Measurements from ENCODE around the gene WWC2.

The WWC2 gene

DNA sequence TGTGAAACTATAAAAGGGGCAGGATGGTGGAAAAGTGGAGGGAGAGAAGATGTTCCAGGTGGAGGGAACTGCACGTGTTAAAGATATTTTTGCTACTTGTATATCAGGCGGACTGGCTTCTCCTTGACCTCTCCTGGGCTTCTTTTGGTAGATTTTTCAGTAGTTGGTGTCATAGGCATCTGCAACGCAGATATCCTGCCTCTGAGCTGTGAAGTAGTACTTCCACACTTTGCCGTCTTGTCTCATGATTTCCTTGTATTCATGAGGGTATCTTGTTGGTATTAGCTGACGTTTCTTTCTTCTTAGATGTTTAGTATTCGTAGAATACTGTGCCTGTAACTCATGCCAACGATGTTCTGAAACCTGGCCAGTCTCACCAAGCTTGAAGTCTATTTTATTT lies 81.0 kb downstream of the WWC2 start:
- no peaks in the 10 kb centered on the region for H3K36me3 ChIP-seq (ENCODE audit: insufficient read depth, low read length)
- no peaks in the 10 kb centered on the region for H3K27me3 ChIP-seq (ENCODE audit: insufficient read depth, low read length, poor library complexity, severe bottlenecking)
- TF ChIP-seq EZH2phosphoT487 (IDR thresholded peaks at IDR 0.05; ENCODE audit: borderline replicate concordance): no peak
- no peak for TF ChIP-seq CTCF (conservative IDR thresholded peaks at IDR 0.05; ENCODE audit: low read length)
- no peak overlapping the region for H3K4me3 ChIP-seq (ENCODE audit: low read length, poor library complexity, severe bottlenecking)
- H3F3A ChIP-seq (ENCODE audit: low read depth): no peaks in the 10 kb centered on the region
- no peak overlapping the region for H2AFZ ChIP-seq (ENCODE audit: low read length)
- no peaks in the 10 kb centered on the region for H3K9me2 ChIP-seq (replicated peaks; ENCODE audit: low read depth, low read length)
- H3K4me2 ChIP-seq (ENCODE audit: low read depth, low read length, poor library complexity, severe bottlenecking): no peak overlapping the region
- no peaks in the 10 kb centered on the region for H3K79me2 ChIP-seq (ENCODE audit: insufficient read depth, low read length)
- H3K9me3 ChIP-seq (ENCODE audit: insufficient read depth, low read depth, low read length): no peaks in the 10 kb centered on the region
- H3K4me1 ChIP-seq (ENCODE audit: insufficient read depth, low read length, poor library complexity, severe bottlenecking): peaks cover 10% of the 10 kb centered on the region
- no peaks in the 10 kb centered on the region for H4K20me1 ChIP-seq (ENCODE audit: insufficient read depth, low read length, poor library complexity, severe bottlenecking)
- H3K9ac ChIP-seq (ENCODE audit: low read depth, low read length, poor library complexity, severe bottlenecking): no peak overlapping the region

GRCh38 chr4:183180621-183181020 lies 81.6 kb downstream of the WWC2 start:
- Histone ChIP-seq H3K79me2 (ENCODE audit: insufficient read depth, low read length) (no peaks in the 10 kb centered on the region), H3K4me1 (ENCODE audit: insufficient read depth, low read length, poor library complexity, severe bottlenecking) (peaks cover 12% of the 10 kb centered on the region), H3F3A (ENCODE audit: low read depth) (no peaks in the 10 kb centered on the region), H3K27me3 (ENCODE audit: insufficient read depth, low read length, poor library complexity, severe bottlenecking) (no peaks in the 10 kb centered on the region), H3K9ac (ENCODE audit: low read depth, low read length, poor library complexity, severe bottlenecking) (no peak overlapping the region), H3K9me3 (ENCODE audit: insufficient read depth, low read depth, low read length) (no peaks in the 10 kb centered on the region), H4K20me1 (ENCODE audit: insufficient read depth, low read length, poor library complexity, severe bottlenecking) (no peaks in the 10 kb centered on the region), H3K36me3 (ENCODE audit: insufficient read depth, low read length) (no peaks in the 10 kb centered on the region), H3K4me3 (ENCODE audit: low read length, poor library complexity, severe bottlenecking) (no peak overlapping the region), H3K9me2 (replicated peaks; ENCODE audit: low read depth, low read length) (no peaks in the 10 kb centered on the region), H3K4me2 (ENCODE audit: low read depth, low read length, poor library complexity, severe bottlenecking) (no peak overlapping the region), H2AFZ (ENCODE audit: low read length) (no peak overlapping the region)
- TF ChIP-seq EZH2phosphoT487 (IDR thresholded peaks at IDR 0.05; ENCODE audit: borderline replicate concordance): no peak

DNA sequence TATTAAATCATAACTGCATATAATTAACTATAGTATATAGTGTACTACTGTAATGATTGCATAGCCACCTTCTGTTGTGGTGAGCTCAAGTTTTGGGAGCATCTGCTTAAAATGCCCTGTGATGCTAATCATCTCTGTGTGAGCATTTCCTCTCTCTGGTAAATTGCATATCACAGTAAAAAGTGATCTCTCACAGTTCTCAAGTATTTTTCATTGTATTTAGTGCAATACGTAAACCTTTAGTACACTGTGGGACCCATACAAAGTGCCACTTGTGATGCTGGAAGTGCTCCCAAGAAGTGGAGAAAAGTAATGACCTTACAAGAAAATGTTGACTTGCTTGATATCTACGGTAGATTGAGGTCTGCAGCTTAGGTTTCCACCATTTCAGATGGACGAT lies 82.0 kb downstream of the WWC2 start:
- H3K9ac ChIP-seq (ENCODE audit: low read depth, low read length, poor library complexity, severe bottlenecking): no peak overlapping the region

More for the DNA sequence above, 82.0 kb downstream of the WWC2 start:
- Histone ChIP-seq H3K4me2 (ENCODE audit: low read depth, low read length, poor library complexity, severe bottlenecking) (no peak overlapping the region), H3K4me1 (ENCODE audit: insufficient read depth, low read length, poor library complexity, severe bottlenecking) (peaks cover 12% of the 10 kb centered on the region), H3K36me3 (ENCODE audit: insufficient read depth, low read length) (no peaks in the 10 kb centered on the region), H4K20me1 (ENCODE audit: insufficient read depth, low read length, poor library complexity, severe bottlenecking) (no peaks in the 10 kb centered on the region), H3K9me2 (replicated peaks; ENCODE audit: low read depth, low read length) (no peaks in the 10 kb centered on the region), H3K27me3 (ENCODE audit: insufficient read depth, low read length, poor library complexity, severe bottlenecking) (no peaks in the 10 kb centered on the region), H2AFZ (ENCODE audit: low read length) (no peak overlapping the region), H3K79me2 (ENCODE audit: insufficient read depth, low read length) (no peaks in the 10 kb centered on the region), H3K4me3 (ENCODE audit: low read length, poor library complexity, severe bottlenecking) (no peak overlapping the region), H3K9me3 (ENCODE audit: insufficient read depth, low read depth, low read length) (no peaks in the 10 kb centered on the region), H3F3A (ENCODE audit: low read depth) (no peaks in the 10 kb centered on the region)
- TF ChIP-seq EZH2phosphoT487 (IDR thresholded peaks at IDR 0.05; ENCODE audit: borderline replicate concordance) (no peak), CTCF (conservative IDR thresholded peaks at IDR 0.05; ENCODE audit: low read length) (no peak)

All from Loucy (cell line).